GM18951 (cell line): Measurements from ENCODE around the gene PALLD.
"Not testable (repeated sequence)": the region's sequence is repeated elsewhere in the genome, so short reads cannot be mapped to it uniquely, and the experiment has no call there.

ENCODE experiments used
- POLR2A ChIP-seq: IDR thresholded peaks from 4 replicates; pipeline ENCODE4 v1.6.1; 2011; ENCODE audit warnings: mild to moderate bottlenecking; ENCODE audit not compliant: insufficient read length, insufficient read depth; ENCODE audit errors: extremely low read depth
- in situ Hi-C: fragments of 300-500 bp; cut with MboI; formaldehyde crosslinking; loops from one replicate; pipeline ENCODE4 v1.12.0; 2022; ENCODE audit warnings: low sequenced_read_pairs, mixed read lengths, inconsistent platforms; ENCODE audit not compliant: unreplicated experiment

The PALLD gene

GRCh38 chr4:168805341-168805740 is 308.5 kb downstream of the PALLD start:
- in situ Hi-C loops: no loop called here

DNA sequence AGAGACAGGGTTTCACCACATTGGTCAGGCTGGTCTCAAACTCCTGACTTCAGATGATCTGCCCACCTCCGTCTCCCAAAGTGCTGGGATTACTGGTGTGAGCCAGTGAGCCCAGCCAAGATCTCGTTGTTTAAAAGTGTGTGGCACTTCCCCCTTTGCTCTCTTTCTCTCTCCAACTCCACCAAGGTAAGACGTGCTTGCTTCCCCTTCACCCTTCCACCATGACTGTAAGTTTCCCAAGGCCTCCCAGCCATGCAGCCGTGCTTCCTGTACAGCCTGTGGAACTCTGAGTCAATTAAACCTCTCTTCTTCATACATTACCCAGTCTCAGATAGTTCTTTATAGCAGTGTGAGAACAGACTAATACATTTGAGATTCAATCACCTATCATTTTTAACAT is 309.4 kb downstream of the PALLD start:
- in situ Hi-C loops: not testable (repeated sequence)

More at GRCh38 chr4:168805341-168805740, 308.5 kb downstream of the PALLD start:
- no peak for TF ChIP-seq POLR2A

GRCh38 chr4:168811207-168811606 is 314.4 kb downstream of the PALLD start:
- in situ Hi-C loops: no loop called here
- no peak for TF ChIP-seq POLR2A

GRCh38 chr4:168811786-168812651 is 315.2 kb downstream of the PALLD start:
- TF ChIP-seq POLR2A: no peak
- in situ Hi-C loops: no loop called here

DNA sequence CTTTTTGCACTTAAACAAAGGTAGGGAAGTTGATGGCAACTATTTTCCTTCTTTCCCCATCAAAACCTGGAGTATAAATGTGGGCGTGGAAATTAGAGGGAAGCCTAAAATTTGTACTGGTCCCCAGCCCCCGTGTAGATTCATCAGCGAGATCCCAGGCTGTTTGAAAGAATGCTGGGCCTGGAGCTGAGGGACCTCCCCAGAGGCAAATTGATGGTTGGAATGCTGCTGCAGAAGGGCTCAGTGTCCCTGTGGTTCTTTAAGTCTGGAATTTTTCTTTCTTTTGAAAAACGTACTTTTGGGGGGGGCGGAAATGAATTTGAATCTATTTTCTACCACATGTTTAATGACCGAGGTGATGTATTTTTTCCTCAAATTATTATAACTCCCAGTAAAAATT is 316.0 kb downstream of the PALLD start:
- no peak for TF ChIP-seq POLR2A
- in situ Hi-C loops: no loop called here

GRCh38 chr4:168813890-168814289 is 317.0 kb downstream of the PALLD start:
- in situ Hi-C loops: no loop called here

GRCh38 chr4:168815379-168816345 is 318.8 kb downstream of the PALLD start:
- in situ Hi-C loops: no loop called here
- TF ChIP-seq POLR2A: no peak

More at GRCh38 chr4:168813890-168814289, 317.0 kb downstream of the PALLD start:
- TF ChIP-seq POLR2A: no peak

DNA sequence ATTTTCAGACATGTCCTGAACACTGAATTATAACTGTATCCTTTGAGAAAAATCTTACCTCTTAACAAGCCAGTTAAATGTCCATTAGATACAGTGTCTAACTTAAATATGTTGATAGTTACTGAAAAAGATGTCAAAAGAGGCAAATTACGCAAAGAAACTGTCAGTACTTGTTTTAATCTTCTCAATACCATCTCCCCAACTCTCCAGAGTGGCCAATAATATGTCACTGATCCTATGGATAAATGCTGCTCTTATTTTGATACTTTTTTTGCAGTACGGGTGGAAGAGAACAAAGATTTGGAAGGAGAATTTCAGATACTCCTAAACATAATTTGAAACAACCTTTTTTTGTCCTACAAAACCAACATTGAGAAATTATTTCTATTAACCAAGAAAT is 320.5 kb downstream of the PALLD start:
- in situ Hi-C loops: no loop called here
- no peak for TF ChIP-seq POLR2A

DNA sequence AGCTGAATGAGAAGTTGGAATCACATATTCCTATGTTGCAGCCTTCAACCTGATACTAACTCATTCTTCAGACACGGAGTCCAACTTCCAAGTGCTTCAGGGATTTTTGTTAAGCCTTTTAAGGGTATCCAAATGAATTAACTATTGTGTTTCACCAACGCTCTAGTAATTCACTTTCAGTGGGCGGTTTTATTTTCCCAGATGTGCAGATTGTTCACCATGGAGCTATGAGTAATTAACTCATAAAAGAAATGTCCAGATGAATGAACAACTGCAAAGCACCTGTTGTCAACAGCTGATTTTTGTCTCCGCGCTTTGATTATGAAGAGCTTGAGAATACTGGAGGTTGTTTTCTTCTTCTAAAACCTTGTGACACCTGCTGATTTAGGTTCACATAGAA is 325.6 kb downstream of the PALLD start:
- TF ChIP-seq POLR2A: no peak
- in situ Hi-C loops: no loop called here

DNA sequence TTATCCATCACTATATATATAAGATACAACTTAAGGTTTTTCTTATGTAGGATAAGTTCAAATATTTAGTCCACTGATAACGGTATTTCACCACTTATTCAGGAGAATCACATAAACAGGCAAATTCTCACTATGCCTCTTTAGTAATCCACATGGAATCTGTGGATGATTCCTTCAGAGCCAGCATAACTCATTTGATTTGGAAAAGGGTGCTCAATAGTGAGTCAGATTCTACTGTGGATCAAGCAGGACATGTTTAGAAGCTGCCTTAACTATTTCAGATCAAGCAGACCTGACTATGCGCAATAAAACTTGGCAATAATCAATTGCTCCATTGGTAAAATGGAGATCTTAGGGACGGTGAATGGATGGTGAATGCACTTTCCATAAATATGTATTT is 329.1 kb downstream of the PALLD start:
- in situ Hi-C loops: no loop called here
- TF ChIP-seq POLR2A: no peak

- in situ Hi-C loops: no loop called here
- no peak for TF ChIP-seq POLR2A
Measured at GRCh38 chr4:168826620-168827019, 329.8 kb downstream of the PALLD start.

- TF ChIP-seq POLR2A: no peak
- in situ Hi-C loops: no loop called here
Measured at GRCh38 chr4:168830777-168831512, 334.1 kb downstream of the PALLD start.

- no peak for TF ChIP-seq POLR2A
- in situ Hi-C loops: no loop called here
Measured at GRCh38 chr4:168831585-168831918, 334.7 kb downstream of the PALLD start.
